Measurements from ENCODE around the gene TUB.

DNA sequence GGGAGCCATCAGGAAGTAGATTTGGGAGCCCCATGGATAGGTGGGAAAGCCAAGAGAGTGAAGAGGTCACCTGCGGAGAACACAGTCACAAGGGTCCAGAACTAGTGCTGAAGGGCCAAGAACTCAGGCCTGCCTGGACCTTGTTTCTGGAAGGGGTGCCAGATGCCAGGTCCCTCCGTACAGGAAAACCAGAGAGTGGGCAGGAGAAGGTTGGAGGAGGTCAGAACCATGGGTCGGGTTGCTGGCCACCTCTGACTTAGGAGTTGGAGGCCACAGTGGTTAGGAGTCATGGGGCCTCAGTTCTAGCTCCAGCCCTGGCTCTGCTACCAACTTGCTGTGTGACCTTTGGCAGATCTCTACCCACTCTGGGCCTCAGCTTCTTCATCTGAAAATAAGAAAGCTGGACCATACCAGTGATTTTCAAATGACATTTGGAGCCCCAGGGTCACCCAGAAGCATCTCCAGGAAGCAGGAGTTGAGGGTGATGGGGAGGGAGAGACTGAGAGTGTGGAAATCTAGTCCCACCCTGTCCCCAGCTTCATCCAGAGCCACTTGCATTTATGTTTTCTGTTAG, 20.8 kb upstream of the TUB start:
- TF ChIP-seq POLR2A (IDR thresholded peaks at IDR 0.05): no peak
- TF ChIP-seq, protein P1, sequence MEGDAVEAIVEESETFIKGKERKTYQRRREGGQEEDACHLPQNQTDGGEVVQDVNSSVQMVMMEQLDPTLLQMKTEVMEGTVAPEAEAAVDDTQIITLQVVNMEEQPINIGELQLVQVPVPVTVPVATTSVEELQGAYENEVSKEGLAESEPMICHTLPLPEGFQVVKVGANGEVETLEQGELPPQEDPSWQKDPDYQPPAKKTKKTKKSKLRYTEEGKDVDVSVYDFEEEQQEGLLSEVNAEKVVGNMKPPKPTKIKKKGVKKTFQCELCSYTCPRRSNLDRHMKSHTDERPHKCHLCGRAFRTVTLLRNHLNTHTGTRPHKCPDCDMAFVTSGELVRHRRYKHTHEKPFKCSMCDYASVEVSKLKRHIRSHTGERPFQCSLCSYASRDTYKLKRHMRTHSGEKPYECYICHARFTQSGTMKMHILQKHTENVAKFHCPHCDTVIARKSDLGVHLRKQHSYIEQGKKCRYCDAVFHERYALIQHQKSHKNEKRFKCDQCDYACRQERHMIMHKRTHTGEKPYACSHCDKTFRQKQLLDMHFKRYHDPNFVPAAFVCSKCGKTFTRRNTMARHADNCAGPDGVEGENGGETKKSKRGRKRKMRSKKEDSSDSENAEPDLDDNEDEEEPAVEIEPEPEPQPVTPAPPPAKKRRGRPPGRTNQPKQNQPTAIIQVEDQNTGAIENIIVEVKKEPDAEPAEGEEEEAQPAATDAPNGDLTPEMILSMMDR (IDR thresholded peaks at IDR 0.05): no peak
